Neural cell (in vitro differentiated cells): ENCODE data around the gene RAI14. TPM values are rescaled to one million over a fixed set of nuclear protein-coding genes. Genes with fewer than 3 reads are reported as not detected.

ENCODE experiments used
- H2AFZ ChIP-seq: fragments of 200-600, 300-800 bp; sonication (generic), shearing (Covaris generic); 2 replicates; pipeline ENCODE4 v1.6.0; 2014; ENCODE audit warnings: low read depth, mild to moderate bottlenecking, antibody characterized with exemption, low read length, moderate library complexity
- H3F3A ChIP-seq: fragments of 200-600 bp; shearing (Covaris generic); 2 replicates; pipeline ENCODE4 v1.6.1; 2016; ENCODE audit warnings: mild to moderate bottlenecking, moderate library complexity, mixed read lengths, antibody characterized with exemption, low read length; ENCODE audit not compliant: insufficient read depth, poor library complexity, severe bottlenecking
- H3K27ac ChIP-seq: fragments of 200-600, 300-800 bp; sonication (generic), shearing (Covaris generic); 2 replicates; pipeline ENCODE4 v1.5.1; 2014; ENCODE audit warnings: mild to moderate bottlenecking, low read length, moderate library complexity
- H3K27me3 ChIP-seq: fragments of 300-800, 200-600 bp; sonication (generic), shearing (Covaris generic); 2 replicates; pipeline ENCODE4 v1.6.0; 2014; ENCODE audit warnings: mild to moderate bottlenecking, low read depth, low read length, moderate library complexity; ENCODE audit not compliant: insufficient read depth
- H3K36me3 ChIP-seq: fragments of 300-800, 200-600 bp; sonication (generic), shearing (Covaris generic); 2 replicates; pipeline ENCODE4 v1.5.1; 2014; ENCODE audit warnings: mild to moderate bottlenecking, antibody characterized with exemption, low read length, moderate library complexity; ENCODE audit not compliant: insufficient read depth
- H3K4me2 ChIP-seq: fragments of 300-800, 200-600 bp; sonication (generic), shearing (Covaris generic); 2 replicates; pipeline ENCODE4 v1.6.0; 2014; ENCODE audit warnings: mild to moderate bottlenecking, low read length
- H3K4me3 ChIP-seq: fragments of 300-800, 200-600 bp; sonication (generic), shearing (Covaris generic); 2 replicates; pipeline ENCODE4 v1.5.1; 2014; ENCODE audit warnings: mild to moderate bottlenecking, low read length, moderate library complexity
- H3K79me2 ChIP-seq: fragments of 200-600 bp; shearing (Covaris generic); replicated peaks from 2 replicates; pipeline ENCODE4 v1.6.0; 2014; ENCODE audit warnings: mild to moderate bottlenecking, low read length, moderate library complexity; ENCODE audit not compliant: insufficient read depth
- H3K9ac ChIP-seq: fragments of 300-800, 200-600 bp; sonication (generic), shearing (Covaris generic); 2 replicates; pipeline ENCODE4 v1.6.1; 2016; ENCODE audit warnings: mild to moderate bottlenecking, low read length, mixed read lengths
- H3K9me2 ChIP-seq: fragments of 200-600 bp; shearing (Covaris generic); 2 replicates; pipeline ENCODE4 v1.6.1; 2016; ENCODE audit warnings: mild to moderate bottlenecking, low read length, mixed read lengths; ENCODE audit not compliant: insufficient read depth
- H3K9me3 ChIP-seq: fragments of 200-600, 300-800 bp; sonication (generic), shearing (Covaris generic); 2 replicates; pipeline ENCODE4 v1.6.1; 2016; ENCODE audit warnings: mild to moderate bottlenecking, mixed run types, low read length, moderate library complexity, mixed read lengths
- H4K20me1 ChIP-seq: fragments of 200-600 bp; shearing (Covaris generic); 2 replicates; pipeline ENCODE4 v1.6.1; 2016; ENCODE audit warnings: mild to moderate bottlenecking, mixed run types; ENCODE audit not compliant: insufficient read depth
- EP300 ChIP-seq: fragments of 450-650 bp; conservative IDR thresholded peaks from 2 replicates; pipeline ENCODE4 v1.6.1; 2014; ENCODE audit warnings: antibody characterized with exemption, mild to moderate bottlenecking, moderate library complexity; ENCODE audit not compliant: poor library complexity, severe bottlenecking
- EZH2 ChIP-seq: fragments of 200-600, 300-800 bp; shearing (Covaris generic), sonication (generic); IDR thresholded peaks from 2 replicates; pipeline ENCODE4 v1.6.1; 2014; ENCODE audit warnings: antibody characterized with exemption, low read length, borderline replicate concordance, mild to moderate bottlenecking; ENCODE audit not compliant: insufficient read depth, poor library complexity, severe bottlenecking
- MXI1 ChIP-seq: fragments of 450-650 bp; conservative IDR thresholded peaks from 2 replicates; pipeline ENCODE4 v1.6.1; 2014; ENCODE audit warnings: antibody characterized with exemption, mild to moderate bottlenecking; ENCODE audit not compliant: poor library complexity, severe bottlenecking
- POLR2AphosphoS5 ChIP-seq: IDR thresholded peaks from 2 replicates; pipeline ENCODE4 v1.6.1; 2012
- RAD21 ChIP-seq: fragments of 450-650 bp; conservative IDR thresholded peaks from 2 replicates; pipeline ENCODE4 v1.6.1; 2014; ENCODE audit warnings: antibody characterized with exemption, mild to moderate bottlenecking, moderate library complexity
- REST ChIP-seq: IDR thresholded peaks from 2 replicates; pipeline ENCODE4 v1.6.1; 2012; ENCODE audit warnings: borderline replicate concordance
- SMC3 ChIP-seq: fragments of 450-650 bp; conservative IDR thresholded peaks from 2 replicates; pipeline ENCODE4 v1.6.1; 2014; ENCODE audit warnings: antibody characterized with exemption, mild to moderate bottlenecking, moderate library complexity; ENCODE audit not compliant: poor library complexity
- TAF1 ChIP-seq: IDR thresholded peaks from 2 replicates; pipeline ENCODE4 v1.6.1; 2012; ENCODE audit warnings: low read depth
- polyA plus RNA-seq: library from polyadenylated mRNA; depleted of rRNA; stranded (reverse); fragments of >200 nt; gene quantifications from 2 replicates; pipeline ENCODE4 v1.2.3, GENCODE V29; 2014
- TF ChIP-seq, protein P1 (sequence below): fragments of 450-650 bp; IDR thresholded peaks from 2 replicates; pipeline ENCODE4 v1.5.1; 2014; ENCODE audit warnings: antibody characterized with exemption, mild to moderate bottlenecking, moderate library complexity; ENCODE audit not compliant: poor library complexity, severe bottlenecking

Gene RAI14
- polyA plus RNA-seq, 1 donor from 2014 or later = 7.8 TPM

DNA sequence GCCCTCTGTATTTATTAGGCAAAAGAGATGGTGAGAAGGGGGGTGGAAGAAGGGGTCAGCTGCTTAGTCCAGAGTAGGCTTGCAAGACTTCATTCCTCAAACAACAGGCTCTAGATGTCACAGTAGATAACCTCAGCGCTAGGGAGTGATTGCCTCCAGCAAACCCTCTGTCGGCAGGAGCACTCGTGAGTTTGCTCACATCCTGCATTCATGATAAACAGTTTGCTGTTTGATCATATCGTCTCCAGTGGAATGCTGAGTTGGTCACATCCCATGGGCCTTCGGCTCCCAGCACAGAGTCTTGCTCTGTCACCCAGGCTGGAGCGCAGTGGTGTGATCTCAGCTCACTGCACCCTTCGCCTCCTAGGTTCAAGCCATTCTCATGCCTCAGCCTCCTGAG, 186.4 kb downstream of the RAI14 start:
- Histone ChIP-seq H3K9me2 (no peaks in the 10 kb centered on the region), H3K4me3 (no peak overlapping the region), H3K9ac (no peak overlapping the region), H3K27me3 (no peaks in the 10 kb centered on the region), H3K4me2 (no peak overlapping the region), H3K36me3 (peaks cover 6% of the 10 kb centered on the region), H4K20me1 (no peaks in the 10 kb centered on the region), H2AFZ (no peak overlapping the region), H3K27ac (no peak overlapping the region), H3F3A (no peaks in the 10 kb centered on the region), H3K79me2 (no peaks in the 10 kb centered on the region), H3K9me3 (no peaks in the 10 kb centered on the region)
- TF ChIP-seq, protein P1, sequence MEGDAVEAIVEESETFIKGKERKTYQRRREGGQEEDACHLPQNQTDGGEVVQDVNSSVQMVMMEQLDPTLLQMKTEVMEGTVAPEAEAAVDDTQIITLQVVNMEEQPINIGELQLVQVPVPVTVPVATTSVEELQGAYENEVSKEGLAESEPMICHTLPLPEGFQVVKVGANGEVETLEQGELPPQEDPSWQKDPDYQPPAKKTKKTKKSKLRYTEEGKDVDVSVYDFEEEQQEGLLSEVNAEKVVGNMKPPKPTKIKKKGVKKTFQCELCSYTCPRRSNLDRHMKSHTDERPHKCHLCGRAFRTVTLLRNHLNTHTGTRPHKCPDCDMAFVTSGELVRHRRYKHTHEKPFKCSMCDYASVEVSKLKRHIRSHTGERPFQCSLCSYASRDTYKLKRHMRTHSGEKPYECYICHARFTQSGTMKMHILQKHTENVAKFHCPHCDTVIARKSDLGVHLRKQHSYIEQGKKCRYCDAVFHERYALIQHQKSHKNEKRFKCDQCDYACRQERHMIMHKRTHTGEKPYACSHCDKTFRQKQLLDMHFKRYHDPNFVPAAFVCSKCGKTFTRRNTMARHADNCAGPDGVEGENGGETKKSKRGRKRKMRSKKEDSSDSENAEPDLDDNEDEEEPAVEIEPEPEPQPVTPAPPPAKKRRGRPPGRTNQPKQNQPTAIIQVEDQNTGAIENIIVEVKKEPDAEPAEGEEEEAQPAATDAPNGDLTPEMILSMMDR = no peak
- TF ChIP-seq REST (no peak), POLR2AphosphoS5 (no peak), MXI1 (no peak), EP300 (no peak), TAF1 (no peak), SMC3 (no peak), EZH2 (no peak), RAD21 (no peak)

DNA sequence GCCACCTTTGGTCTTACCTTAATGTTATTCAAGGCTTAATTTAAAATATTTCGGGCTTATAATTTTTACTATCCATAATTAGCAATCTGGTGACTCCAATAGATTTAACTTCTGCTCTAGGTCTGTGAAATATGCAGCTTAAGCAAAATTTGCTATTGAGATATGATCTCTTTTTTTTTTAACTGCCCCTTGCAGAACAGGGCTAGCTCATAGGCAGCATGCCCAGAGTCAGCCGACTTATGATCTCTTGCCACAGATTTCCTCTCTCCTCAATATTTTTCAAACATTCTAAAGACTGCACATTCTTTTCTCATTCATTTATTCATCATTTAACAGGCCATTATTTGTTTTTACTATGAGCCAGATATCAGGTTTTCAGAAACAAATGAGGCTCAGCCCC, 187.4 kb downstream of the RAI14 start:
- H2AFZ ChIP-seq = no peak overlapping the region
- H3K9me3 ChIP-seq = no peaks in the 10 kb centered on the region
- peaks cover 6% of the 10 kb centered on the region for H3K36me3 ChIP-seq
- no peaks in the 10 kb centered on the region for H3K27me3 ChIP-seq
- no peak overlapping the region for H3K27ac ChIP-seq
- H3K9me2 ChIP-seq = no peaks in the 10 kb centered on the region
- no peaks in the 10 kb centered on the region for H4K20me1 ChIP-seq
- no peak overlapping the region for H3K4me3 ChIP-seq
- H3K4me2 ChIP-seq = no peak overlapping the region
- H3K9ac ChIP-seq = no peak overlapping the region
- no peaks in the 10 kb centered on the region for H3K79me2 ChIP-seq
- H3F3A ChIP-seq = no peaks in the 10 kb centered on the region
- TF ChIP-seq, protein P1 = no peak
- TF ChIP-seq REST (no peak), EZH2 (no peak), TAF1 (no peak), MXI1 (no peak), EP300 (no peak), RAD21 (no peak), POLR2AphosphoS5 (no peak), SMC3 (no peak)
